ES-I3 (cell line): ENCODE results near the gene CTTNBP2.

Source experiments
- H3K36me3 ChIP-seq: 2 replicates; pipeline ENCODE4 v1.6.1; 2013; ENCODE audit warnings: mild to moderate bottlenecking, low read length, control low read depth, moderate library complexity; ENCODE audit not compliant: insufficient read depth
- H3K4me1 ChIP-seq: 2 replicates; pipeline ENCODE4 v1.6.1; 2013; ENCODE audit warnings: mild to moderate bottlenecking, control low read depth, low read length; ENCODE audit not compliant: insufficient read depth
- H3K9ac ChIP-seq: 2 replicates; pipeline ENCODE4 v1.6.1; 2013; ENCODE audit warnings: low read depth, mild to moderate bottlenecking, low read length, moderate library complexity
- H3K9me3 ChIP-seq: 2 replicates; pipeline ENCODE4 v1.6.1; 2013; ENCODE audit warnings: mild to moderate bottlenecking, low read length, moderate library complexity; ENCODE audit not compliant: control insufficient read depth, insufficient read depth

The CTTNBP2 gene

DNA sequence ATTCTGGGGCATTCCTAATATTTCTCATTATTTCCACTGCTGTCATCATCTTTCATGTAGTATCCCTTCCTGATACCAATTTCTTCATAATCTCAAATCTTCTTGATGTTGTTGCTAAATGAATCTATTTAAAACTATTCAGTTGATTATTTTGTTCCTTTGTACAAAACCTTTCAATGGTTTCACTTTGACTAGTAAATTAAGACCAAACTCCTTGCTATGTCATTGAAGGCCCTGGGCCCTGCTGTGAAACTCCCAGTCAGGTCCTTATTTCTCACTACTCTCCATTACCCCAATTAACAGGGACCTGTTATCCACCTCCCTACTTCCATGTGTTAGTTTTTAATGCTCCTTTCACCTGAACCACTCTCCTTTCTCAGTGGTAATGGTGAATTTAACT, 97.0 kb downstream of the CTTNBP2 start:
- Histone ChIP-seq H3K9ac (no peak overlapping the region), H3K9me3 (no peaks in the 10 kb centered on the region), H3K36me3 (no peaks in the 10 kb centered on the region), H3K4me1 (no peaks in the 10 kb centered on the region)

DNA sequence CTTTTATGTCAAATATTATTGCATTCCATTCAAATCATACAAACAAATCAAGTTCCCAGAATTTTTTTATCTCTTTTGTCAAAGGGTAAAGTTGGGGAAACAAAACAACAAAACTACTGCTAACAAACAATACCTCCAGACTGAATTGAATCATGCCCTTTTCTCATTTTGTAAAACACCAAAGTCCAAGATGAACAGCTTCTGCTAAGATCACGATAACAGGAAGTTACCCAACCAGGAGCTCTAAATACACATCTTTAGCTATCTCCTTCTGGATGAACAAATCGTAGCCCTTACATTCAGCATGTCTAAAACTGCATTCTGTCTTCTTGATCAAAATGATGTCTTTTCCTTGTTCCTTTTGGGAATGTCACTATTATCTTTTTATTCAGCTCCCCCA, 97.4 kb downstream of the CTTNBP2 start:
- Histone ChIP-seq H3K36me3 (no peaks in the 10 kb centered on the region), H3K9ac (no peak overlapping the region), H3K4me1 (no peaks in the 10 kb centered on the region), H3K9me3 (no peaks in the 10 kb centered on the region)

DNA sequence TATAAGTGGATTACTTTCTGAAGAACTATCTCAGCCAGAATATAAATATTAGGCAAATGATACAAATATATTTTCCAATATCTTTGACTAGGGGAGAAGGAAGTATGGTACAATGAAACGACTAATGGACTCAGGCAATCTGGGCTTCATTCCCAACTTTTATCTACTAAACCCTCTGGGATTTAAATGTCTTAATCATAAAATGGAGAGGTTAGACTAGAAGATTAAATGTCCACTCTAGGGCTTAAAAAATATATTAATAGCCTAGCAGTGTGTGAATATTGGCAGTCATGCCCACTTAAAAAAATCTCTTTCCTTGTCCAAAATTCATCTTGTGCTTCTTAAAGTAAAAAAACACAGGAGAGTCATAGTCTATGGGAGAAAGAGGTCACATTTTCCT, 98.3 kb downstream of the CTTNBP2 start:
- Histone ChIP-seq H3K36me3 (no peaks in the 10 kb centered on the region), H3K4me1 (no peaks in the 10 kb centered on the region), H3K9ac (no peak overlapping the region), H3K9me3 (no peaks in the 10 kb centered on the region)

DNA sequence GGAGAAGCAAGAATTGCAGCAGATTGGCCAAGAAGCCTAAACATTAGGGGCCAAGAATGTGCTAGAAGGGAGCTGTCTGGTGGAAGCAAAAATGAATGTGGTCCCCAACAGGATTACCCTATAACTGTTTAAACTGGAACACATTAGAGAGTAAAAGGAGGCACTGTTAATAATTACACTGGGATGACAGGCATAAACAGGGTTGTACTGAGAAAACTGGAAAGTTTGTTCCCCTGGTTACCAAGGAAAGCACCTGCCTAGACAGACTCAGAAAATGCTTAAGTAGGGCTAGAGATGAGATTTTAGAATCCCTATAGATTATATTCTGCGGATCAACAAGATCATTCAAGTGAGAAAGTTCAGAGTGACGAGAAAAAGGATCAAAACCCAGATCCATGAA, 100.8 kb downstream of the CTTNBP2 start:
- H3K9ac ChIP-seq, result no peak overlapping the region
- H3K4me1 ChIP-seq, result no peaks in the 10 kb centered on the region
- H3K36me3 ChIP-seq, result no peaks in the 10 kb centered on the region
- H3K9me3 ChIP-seq, result no peaks in the 10 kb centered on the region

DNA sequence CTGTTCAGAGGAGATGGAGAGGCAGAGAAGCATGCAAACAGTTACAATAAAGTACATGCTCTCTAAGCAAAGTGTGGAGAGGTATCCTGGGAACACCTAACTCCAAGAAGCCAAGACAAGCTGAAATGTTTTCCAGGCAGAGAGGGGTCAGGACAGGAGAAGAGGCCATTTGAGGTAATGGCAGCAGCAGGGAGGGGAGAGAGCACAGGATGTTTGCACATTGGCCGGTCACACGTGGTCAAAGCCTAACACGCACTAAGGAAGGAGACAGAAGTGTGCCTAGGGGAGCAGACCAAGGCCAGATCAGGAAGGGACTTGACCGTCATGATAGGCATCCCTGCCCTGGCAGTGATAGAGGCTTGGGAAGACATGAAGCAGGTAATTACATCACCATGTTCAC, 101.5 kb downstream of the CTTNBP2 start:
- Histone ChIP-seq H3K4me1 (no peaks in the 10 kb centered on the region), H3K36me3 (no peaks in the 10 kb centered on the region), H3K9me3 (no peaks in the 10 kb centered on the region), H3K9ac (no peak overlapping the region)

DNA sequence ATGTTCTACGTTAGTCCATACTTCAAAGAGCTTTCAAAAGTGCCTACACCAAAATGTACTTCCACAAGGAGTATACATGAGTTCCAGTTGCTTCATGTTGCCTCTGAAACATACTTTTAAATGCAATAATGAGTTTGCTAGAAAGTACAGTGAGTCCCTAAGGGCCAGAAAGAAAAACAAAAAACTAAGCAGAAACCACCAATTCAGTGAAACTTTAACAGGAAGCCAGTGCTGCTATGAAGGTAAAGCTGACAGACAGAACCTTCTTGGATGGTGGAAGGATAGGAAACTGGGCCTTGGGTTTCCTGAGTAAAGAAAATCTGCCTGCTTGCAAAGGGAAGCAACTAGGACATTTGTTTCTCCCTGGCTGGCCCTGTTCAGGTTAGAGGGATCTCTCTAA, 104.2 kb downstream of the CTTNBP2 start:
- H3K9ac ChIP-seq, result no peak overlapping the region
- no peaks in the 10 kb centered on the region for H3K4me1 ChIP-seq
- no peaks in the 10 kb centered on the region for H3K9me3 ChIP-seq
- no peaks in the 10 kb centered on the region for H3K36me3 ChIP-seq

DNA sequence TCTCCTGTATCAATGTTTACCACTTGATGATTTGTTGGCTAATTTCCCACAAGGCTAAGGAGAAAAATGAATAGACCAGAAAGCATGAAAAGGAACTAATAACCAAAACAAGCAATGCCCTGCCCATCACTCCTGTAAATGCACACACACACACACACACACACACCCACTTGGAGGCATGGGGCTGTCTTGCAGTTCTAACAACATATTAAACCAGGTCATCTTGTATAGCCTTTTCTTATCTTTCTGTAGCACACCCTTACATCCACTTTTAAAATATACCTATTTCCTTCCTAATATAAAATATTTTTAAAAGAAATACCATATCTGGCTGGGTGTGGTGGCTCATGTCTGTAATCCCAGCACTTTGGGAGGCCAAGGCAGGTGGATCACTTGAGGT, 105.3 kb downstream of the CTTNBP2 start:
- H3K9me3 ChIP-seq, result no peaks in the 10 kb centered on the region
- H3K4me1 ChIP-seq, result no peaks in the 10 kb centered on the region
- H3K9ac ChIP-seq, result no peak overlapping the region
- H3K36me3 ChIP-seq, result no peaks in the 10 kb centered on the region

DNA sequence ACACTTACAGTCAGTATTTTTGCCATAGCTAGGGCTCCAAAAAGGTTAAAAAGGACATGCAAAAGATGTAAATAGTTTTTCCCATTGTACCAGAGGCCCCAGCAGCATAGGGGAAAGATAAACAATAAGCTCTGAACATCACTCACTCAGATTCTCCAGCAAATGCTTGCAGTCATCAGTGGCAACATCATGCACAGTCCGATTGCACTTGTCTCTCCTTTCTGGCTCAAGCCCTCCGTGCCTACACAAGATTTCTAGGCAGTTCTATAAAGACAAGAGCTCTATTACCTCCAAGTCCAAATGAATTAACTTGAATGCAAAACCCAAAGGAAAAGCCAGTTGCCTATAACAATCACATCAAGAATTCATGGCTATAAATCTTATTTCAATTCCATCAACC, 106.3 kb downstream of the CTTNBP2 start:
- Histone ChIP-seq H3K9me3 (no peaks in the 10 kb centered on the region), H3K36me3 (no peaks in the 10 kb centered on the region), H3K9ac (no peak overlapping the region), H3K4me1 (no peaks in the 10 kb centered on the region)

DNA sequence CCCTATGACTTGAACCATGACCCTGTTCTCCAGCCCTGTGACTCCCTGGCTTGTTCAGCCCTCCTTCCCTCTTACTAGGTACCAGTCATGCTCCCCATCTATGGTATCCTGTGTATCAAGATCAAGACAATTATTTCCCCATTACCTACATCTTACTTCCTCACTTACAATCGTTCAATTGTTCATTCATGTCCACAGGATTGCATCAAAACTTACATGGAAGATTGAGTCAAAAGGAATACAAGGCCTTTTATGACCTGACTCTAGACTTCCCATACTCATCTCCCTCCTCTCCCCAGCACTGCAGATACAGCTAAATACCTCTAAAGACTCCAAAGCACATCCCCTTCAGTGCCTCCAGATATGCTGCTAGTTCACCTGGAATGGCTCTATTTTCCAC, 109.2 kb downstream of the CTTNBP2 start:
- H3K4me1 ChIP-seq, result no peaks in the 10 kb centered on the region
- H3K9me3 ChIP-seq, result no peaks in the 10 kb centered on the region
- no peaks in the 10 kb centered on the region; the same call in 1 of the 2 replicates for H3K36me3 ChIP-seq
- no peak overlapping the region for H3K9ac ChIP-seq

DNA sequence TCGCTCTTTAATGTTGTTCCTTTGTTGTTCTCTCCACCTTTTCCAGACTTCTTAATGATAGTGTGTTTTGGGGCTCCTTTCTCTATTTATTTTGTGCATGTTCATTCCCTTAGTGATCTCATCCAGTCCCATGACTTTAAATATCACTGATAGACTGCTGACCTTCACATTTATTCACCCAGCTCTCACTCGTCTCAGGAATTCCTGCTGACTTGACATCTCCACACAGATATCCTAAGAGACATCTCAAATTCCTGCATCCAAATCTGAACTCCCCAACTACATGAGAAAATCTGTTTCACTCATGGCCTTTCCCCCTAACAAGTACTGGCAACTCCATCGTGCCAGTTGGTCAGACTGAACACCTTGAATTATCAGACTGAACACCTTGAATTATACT, 111.2 kb downstream of the CTTNBP2 start:
- no peaks in the 10 kb centered on the region for H3K4me1 ChIP-seq
- no peak overlapping the region for H3K9ac ChIP-seq
- no peaks in the 10 kb centered on the region; the same call in 1 of the 2 replicates for H3K36me3 ChIP-seq
- no peaks in the 10 kb centered on the region for H3K9me3 ChIP-seq

DNA sequence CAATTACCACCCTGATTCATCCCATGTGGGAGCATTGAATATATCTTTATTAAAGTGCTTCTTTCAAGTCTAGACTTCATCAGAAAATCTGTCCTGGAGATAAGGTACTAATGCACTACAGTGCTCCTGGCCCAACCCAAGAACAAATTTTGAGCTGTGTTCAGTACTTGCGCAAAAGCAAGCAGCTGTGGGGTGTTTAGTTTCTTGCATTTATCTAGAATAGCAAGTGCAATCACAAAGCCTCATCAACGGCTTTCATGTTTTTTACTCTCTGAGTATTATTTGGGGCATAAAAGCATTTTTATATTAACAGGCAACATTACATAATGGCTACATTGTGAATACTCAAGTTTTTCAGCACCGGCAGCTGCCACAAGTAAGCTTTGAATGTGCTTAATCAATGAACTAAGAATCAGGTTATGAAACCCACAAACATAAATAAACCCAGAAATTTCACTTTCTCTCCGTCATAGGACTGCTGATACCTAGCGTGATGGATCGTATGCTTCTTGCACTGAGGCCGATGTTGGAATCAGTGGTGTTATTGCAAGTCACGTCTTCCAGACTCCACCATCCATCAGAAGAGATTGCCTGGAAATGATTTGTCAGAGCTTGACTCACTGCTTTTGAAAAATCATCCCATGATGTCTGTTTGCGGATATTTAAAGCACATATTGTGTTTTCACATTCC, 113.1 kb downstream of the CTTNBP2 start:
- no peaks in the 10 kb centered on the region for H3K4me1 ChIP-seq
- H3K36me3 ChIP-seq, result no peaks in the 10 kb centered on the region; the same call in 1 of the 2 replicates
- H3K9ac ChIP-seq, result no peak overlapping the region
- no peaks in the 10 kb centered on the region for H3K9me3 ChIP-seq

DNA sequence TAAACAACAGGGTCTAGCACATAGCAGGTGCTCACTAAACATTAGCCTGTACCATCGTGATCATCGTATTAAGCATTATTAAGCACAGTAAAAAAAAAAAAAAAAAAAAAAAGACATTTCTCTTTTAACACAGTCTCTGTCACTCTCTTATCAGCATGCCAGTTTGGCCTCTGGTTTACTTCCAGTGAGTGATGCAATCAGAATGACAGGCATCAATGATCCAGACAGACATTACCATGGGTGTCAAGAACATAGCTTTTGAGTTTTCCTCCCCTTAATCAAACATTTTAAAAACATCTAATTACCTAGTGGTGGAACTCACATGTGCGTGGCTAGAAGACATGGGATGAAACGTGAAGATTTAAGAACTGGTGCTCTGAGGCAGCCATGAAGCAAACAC, 115.8 kb downstream of the CTTNBP2 start:
- Histone ChIP-seq H3K36me3 (no peaks in the 10 kb centered on the region; the same call in 1 of the 2 replicates), H3K9ac (no peak overlapping the region), H3K9me3 (no peaks in the 10 kb centered on the region), H3K4me1 (no peaks in the 10 kb centered on the region)

DNA sequence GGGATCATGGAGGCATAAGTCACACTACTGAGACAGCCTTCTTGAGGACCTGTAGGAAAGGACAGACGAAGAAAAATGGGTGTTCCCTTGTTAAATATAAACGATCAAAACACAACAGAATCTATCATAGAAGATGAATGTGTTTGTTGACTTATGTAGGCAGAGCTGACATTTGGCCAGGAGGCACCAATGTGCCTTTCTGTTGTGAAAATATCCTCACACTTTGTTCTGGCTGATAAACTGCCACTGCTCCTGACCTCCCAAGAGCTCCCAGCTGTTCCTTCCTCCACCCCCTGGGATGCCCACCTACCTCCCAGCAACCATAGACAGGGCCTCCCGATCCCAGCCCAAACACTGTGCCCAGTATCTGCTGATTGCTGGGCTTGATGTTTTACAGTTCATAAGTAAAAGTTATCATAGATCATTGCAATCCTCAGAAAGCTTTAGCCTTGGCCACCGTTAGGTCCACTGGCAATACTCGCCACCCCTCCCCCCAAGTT, 116.6 kb downstream of the CTTNBP2 start:
- no peaks in the 10 kb centered on the region for H3K4me1 ChIP-seq
- no peaks in the 10 kb centered on the region for H3K9me3 ChIP-seq
- H3K9ac ChIP-seq, result no peak overlapping the region
- H3K36me3 ChIP-seq, result no peaks in the 10 kb centered on the region; the same call in 1 of the 2 replicates

DNA sequence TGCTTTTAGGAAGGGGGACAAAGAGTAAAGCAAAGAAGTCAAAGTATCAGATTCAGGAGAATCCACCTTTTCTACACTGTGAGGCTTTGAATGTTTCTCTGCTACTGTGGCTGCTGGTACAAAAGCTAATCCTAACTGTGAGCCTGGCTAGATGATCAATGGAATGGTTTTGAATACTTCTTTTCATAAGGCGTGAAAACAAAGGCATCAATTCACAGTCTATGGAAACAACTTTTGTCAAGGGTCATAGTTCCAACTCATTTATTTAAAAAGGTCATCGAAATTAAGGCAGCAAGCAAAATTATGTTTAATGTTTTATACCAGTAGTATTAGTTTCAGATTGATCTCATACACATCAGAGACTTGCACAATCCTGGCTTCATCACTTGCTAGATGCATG, 118.1 kb downstream of the CTTNBP2 start:
- no peak overlapping the region for H3K9ac ChIP-seq
- no peaks in the 10 kb centered on the region for H3K4me1 ChIP-seq
- H3K36me3 ChIP-seq, result no peaks in the 10 kb centered on the region
- no peaks in the 10 kb centered on the region for H3K9me3 ChIP-seq

DNA sequence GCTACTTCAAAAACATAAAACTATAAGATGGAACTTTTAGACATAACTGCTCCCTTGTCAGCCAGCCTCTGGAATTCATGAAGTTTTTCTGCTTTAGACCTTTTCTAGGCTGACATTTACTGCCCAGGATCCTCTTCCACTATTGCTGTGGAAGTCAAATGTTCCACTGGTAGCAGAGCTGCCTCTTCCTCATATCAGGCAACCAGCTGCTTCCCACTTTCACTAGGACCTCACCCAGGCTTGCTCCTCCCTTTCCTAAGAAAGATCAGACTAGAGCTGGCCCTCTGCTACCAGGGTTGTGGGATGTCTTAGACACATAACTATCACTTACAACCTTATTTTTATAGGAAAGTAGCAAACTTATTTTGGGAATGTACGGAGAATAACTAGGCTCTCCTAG, 121.5 kb downstream of the CTTNBP2 start:
- no peak overlapping the region for H3K9ac ChIP-seq
- H3K9me3 ChIP-seq, result no peaks in the 10 kb centered on the region
- no peaks in the 10 kb centered on the region for H3K4me1 ChIP-seq
- no peaks in the 10 kb centered on the region for H3K36me3 ChIP-seq
